Inflammatory macrophage treated with lipopolysaccharide for 4 hours (primary cell): ENCODE measurements around the gene SMAD6.
"Not testable (repeated sequence)": the region's sequence is repeated elsewhere in the genome, so short reads cannot be mapped to it uniquely, and the experiment has no call there.

Experiments used
- DNase-seq: peaks from one replicate; pipeline ENCODE4 v3.0.0-alpha.2; 2020

Gene SMAD6

GRCh38 chr15:66828817-66829541 is 126.9 kb downstream of the SMAD6 start:
- DNase-seq = not testable (repeated sequence)

- no peak for DNase-seq
Measured at GRCh38 chr15:66829551-66830121, 127.6 kb downstream of the SMAD6 start.

- peak; percentile 71 for DNase-seq
Measured at GRCh38 chr15:66830358-66830757, 128.3 kb downstream of the SMAD6 start.

- DNase-seq = no peak
Measured at GRCh38 chr15:66830823-66831222, 128.8 kb downstream of the SMAD6 start.

- DNase-seq = no peak
Measured at GRCh38 chr15:66831289-66831688, 129.3 kb downstream of the SMAD6 start.

- no peak for DNase-seq
Measured at GRCh38 chr15:66831801-66832390, 129.9 kb downstream of the SMAD6 start.
